ENCODE measurements around the gene OR2J3. TPM values are rescaled to one million over a fixed set of nuclear protein-coding genes. Genes with fewer than 3 reads are reported as not detected.
"Not testable (repeated sequence)": the region's sequence is repeated elsewhere in the genome, so short reads cannot be mapped to it uniquely, and the experiment has no call there.

OR2J3 gene
- total RNA-seq, 1 donor from 2014 or later = not detected

DNA sequence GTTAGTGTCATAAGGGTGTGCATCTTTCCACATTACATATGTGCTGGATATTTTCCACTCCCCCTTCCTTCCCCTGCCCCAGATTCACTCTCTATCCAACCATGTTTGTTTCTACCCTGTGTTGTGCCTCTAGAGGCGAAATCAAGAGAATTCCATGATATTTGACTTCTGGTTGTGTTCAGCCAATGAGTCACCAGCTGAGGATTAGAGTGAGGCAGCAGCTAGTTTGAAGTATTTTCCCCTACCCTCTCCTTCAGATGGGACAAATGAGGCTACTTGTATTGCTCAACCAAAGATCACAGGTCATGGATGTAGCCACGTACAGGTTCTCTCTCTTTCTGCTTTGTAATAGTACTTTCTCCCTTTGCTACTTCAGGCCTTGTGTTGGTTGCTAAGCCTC is 38.3 kb downstream of the OR2J3 start:
- no peaks in the 10 kb centered on the region for H3K27me3 ChIP-seq
- H3K27ac ChIP-seq = no peak overlapping the region
- no peaks in the 10 kb centered on the region for H3K4me1 ChIP-seq
- no peak overlapping the region for H3K4me3 ChIP-seq
- DNase-seq (ENCODE audit: low spot score in 2 of 2) = no peak
- TF ChIP-seq, protein P1, sequence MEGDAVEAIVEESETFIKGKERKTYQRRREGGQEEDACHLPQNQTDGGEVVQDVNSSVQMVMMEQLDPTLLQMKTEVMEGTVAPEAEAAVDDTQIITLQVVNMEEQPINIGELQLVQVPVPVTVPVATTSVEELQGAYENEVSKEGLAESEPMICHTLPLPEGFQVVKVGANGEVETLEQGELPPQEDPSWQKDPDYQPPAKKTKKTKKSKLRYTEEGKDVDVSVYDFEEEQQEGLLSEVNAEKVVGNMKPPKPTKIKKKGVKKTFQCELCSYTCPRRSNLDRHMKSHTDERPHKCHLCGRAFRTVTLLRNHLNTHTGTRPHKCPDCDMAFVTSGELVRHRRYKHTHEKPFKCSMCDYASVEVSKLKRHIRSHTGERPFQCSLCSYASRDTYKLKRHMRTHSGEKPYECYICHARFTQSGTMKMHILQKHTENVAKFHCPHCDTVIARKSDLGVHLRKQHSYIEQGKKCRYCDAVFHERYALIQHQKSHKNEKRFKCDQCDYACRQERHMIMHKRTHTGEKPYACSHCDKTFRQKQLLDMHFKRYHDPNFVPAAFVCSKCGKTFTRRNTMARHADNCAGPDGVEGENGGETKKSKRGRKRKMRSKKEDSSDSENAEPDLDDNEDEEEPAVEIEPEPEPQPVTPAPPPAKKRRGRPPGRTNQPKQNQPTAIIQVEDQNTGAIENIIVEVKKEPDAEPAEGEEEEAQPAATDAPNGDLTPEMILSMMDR (IDR thresholded peaks at IDR 0.05) = no peak
- no peaks in the 10 kb centered on the region for H3K36me3 ChIP-seq
- intact Hi-C loops (cut with DNase I) = no loop called here
- no peaks in the 10 kb centered on the region for H3K9me3 ChIP-seq

DNA sequence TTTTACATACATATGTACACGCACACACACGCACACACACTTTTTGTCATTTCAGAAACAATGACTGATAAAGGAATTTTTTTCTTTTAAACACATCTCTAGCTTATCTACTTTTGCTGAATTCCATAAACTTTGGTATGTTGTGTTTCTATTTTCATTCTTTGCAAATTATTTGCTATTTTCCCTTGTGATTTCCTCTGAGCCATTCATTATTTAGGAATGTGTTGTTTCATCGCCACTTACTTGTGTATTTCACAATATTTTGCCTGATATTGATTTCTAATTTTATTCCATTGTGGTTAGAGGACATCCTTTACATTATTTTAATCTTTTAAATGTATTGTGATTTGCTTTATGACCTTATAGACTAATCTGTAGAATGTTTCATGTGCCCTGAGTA is 39.2 kb downstream of the OR2J3 start:
- intact Hi-C loops (cut with DNase I) = no loop called here
- no peaks in the 10 kb centered on the region for H3K27me3 ChIP-seq
- H3K4me1 ChIP-seq = no peaks in the 10 kb centered on the region
- TF ChIP-seq, protein P1 (IDR thresholded peaks at IDR 0.05) = no peak
- no peak for DNase-seq (ENCODE audit: low spot score in 2 of 2)
- no peaks in the 10 kb centered on the region for H3K36me3 ChIP-seq
- H3K9me3 ChIP-seq = no peaks in the 10 kb centered on the region
- no peak overlapping the region for H3K4me3 ChIP-seq
- no peak overlapping the region for H3K27ac ChIP-seq

DNA sequence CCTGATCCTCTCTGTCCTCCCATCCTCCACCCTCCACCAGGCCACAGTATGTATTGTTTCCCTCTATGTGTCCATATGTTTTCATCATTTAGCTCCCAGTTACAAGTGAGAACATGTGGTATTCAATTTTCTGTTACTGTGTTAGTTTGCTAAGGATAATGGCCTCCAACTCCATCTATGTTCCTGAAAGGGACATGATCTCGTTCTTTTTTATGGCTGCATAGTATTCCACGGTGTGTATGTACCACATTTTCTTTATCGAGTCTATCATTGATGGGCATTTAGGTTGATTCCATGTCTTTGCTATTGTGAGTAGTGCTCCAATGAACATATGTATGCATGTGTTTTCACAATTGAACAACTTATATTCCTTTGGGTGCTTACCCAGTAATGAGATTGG is 41.6 kb downstream of the OR2J3 start:
- H3K36me3 ChIP-seq; DNase-seq (ENCODE audit: low spot score in 2 of 2); H3K27ac ChIP-seq; intact Hi-C loops (cut with DNase I); H3K27me3 ChIP-seq; H3K9me3 ChIP-seq; H3K4me1 ChIP-seq; H3K4me3 ChIP-seq: not testable (repeated sequence)

DNA sequence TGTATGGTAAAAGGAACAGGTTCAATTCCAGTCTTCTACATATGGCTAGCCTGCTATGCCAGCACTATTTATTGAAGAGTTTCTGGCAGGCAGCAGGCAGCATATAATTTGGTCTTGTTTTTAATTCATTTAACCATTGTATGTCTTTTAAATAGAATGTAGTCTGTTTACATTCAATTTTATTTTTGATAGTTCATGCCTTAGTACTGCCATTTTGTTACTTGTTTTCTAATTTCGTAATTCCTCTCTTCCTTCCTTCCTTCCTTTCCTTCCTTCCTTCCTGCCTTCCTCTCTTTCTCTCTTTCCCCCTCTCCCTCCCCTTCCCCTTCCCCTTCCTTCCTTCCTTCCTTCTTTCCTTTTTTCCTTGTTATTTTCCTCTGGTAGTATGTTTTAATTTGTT is 45.2 kb downstream of the OR2J3 start:
- DNase-seq (ENCODE audit: low spot score in 2 of 2) = no peak

DNA sequence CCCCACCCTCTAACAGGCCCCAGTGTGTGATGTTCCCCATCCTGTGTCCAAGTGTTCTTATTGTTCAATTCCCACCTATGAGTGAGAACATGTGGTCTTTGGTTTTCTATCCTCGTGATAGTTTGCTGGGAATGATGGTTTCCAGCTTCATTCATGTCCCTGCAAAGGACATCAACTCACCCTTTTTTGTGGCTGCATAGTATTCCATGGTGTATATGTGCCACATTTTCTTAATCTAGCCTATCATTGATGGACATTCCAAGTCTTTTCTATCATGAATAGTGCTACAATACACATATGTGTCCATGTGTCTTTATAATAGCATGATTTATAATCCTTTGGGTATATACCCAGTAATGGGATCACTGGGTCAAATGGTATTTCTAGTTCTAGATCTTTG is 47.3 kb downstream of the OR2J3 start:
- H3K4me1 ChIP-seq; H3K27me3 ChIP-seq; DNase-seq (ENCODE audit: low spot score in 2 of 2); H3K36me3 ChIP-seq; intact Hi-C loops (cut with DNase I); H3K27ac ChIP-seq; H3K9me3 ChIP-seq; H3K4me3 ChIP-seq: not testable (repeated sequence)

More for the DNA sequence above, 45.2 kb downstream of the OR2J3 start:
- Histone ChIP-seq H3K4me1 (no peaks in the 10 kb centered on the region), H3K36me3 (no peaks in the 10 kb centered on the region), H3K27me3 (no peaks in the 10 kb centered on the region), H3K4me3 (no peak overlapping the region), H3K9me3 (no peaks in the 10 kb centered on the region), H3K27ac (no peak overlapping the region)
- intact Hi-C loops (cut with DNase I) = no loop called here
- TF ChIP-seq, protein P1 (IDR thresholded peaks at IDR 0.05) = no peak

DNA sequence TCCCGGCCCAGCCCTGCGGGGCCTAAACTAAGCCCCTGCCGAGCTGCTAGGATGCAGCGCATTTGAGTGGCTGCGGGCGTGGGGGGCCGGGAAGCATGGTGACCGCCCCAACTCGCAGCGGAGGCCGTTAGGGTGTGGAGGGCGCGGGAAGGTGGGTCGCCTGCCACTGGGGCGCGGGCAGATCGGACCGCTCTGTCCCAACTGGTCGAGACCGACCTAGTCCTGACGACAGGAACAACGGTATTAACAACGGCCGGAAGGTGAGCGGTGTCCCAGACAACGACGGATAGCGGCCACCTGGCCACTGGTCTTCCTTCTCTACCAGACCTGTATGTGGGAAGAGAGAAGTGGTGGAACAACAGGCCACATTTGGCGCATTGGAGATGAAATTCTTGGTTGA is 52.1 kb downstream of the OR2J3 start:
- H3K27me3 ChIP-seq; intact Hi-C loops (cut with DNase I); H3K27ac ChIP-seq; DNase-seq (ENCODE audit: low spot score in 2 of 2); H3K36me3 ChIP-seq; H3K9me3 ChIP-seq; H3K4me1 ChIP-seq; H3K4me3 ChIP-seq: not testable (repeated sequence)

Other genes starting within 250 kb of the OR2J3 start
- 167 TPM for gene TRIM27, start 184.1 kb upstream of the OR2J3 start, total RNA-seq
- gene ZNF311, start 102.7 kb upstream of the OR2J3 start, total RNA-seq = not detected
- gene OR2W1, start 62.9 kb upstream of the OR2J3 start, total RNA-seq = not detected
- not detected for gene OR2B3, start 20.7 kb upstream of the OR2J3 start, total RNA-seq
- gene OR2J1, start 8.6 kb upstream of the OR2J3 start, total RNA-seq = not detected
- gene OR2J2, start 62.8 kb downstream of the OR2J3 start, total RNA-seq = not detected
- not detected for gene OR14J1, start 193.6 kb downstream of the OR2J3 start, total RNA-seq

Data from ascending aorta (tissue), 2 donors.